ENCODE results near the gene SLC20A1. TPM values are rescaled to one million over a fixed set of nuclear protein-coding genes. Genes with fewer than 3 reads are reported as not detected.

The SLC20A1 gene
- total RNA-seq, 1 experiment from 2014 or later = 154 TPM

GRCh38 chr2:112621790-112622527, 23.8 kb upstream of the SLC20A1 start:
- ChIA-PET RAD21 (ENCODE audit: low non-redundant PET in 1 of 2, low total read pairs in 2 of 2, uncharacterized antibody in 2 of 2, unreplicated experiment in 2 of 2) (no interaction called here), CTCF (no interaction called here), POLR2A (no interaction called here)
- DNase-seq (ENCODE audit: low read depth, low spot score) (no peak), ATAC-seq (no peak)
- Histone ChIP-seq H3K27me3 (ENCODE audit: insufficient read depth, low read length) (no peaks in the 10 kb centered on the region), H3K4me2 (ENCODE audit: low read length) (peak overlapping the region; percentile 41), H3K4me3 (replicated peaks in 1 of 2; ENCODE audit: low read depth in 1 of 2, low read length in 2 of 2) (no peak overlapping the region), H3K79me2 (ENCODE audit: insufficient read depth, low read length) (no peaks in the 10 kb centered on the region), H3K27ac (ENCODE audit: low read depth, low read length) (no peak overlapping the region), H3K9ac (ENCODE audit: low read length) (no peak overlapping the region), H3K4me1 (ENCODE audit: control insufficient read depth in 1 of 2, insufficient read depth in 2 of 2, low read length in 2 of 2) (peaks cover 22 to 56% of the 10 kb centered on the region in 2 experiments), H4K20me1 (ENCODE audit: insufficient read depth) (no peaks in the 10 kb centered on the region), H3K36me3 (ENCODE audit: control insufficient read depth in 1 of 2, insufficient read depth in 2 of 2, low read length in 2 of 2) (no peaks in the 10 kb centered on the region), H3K9me2 (ENCODE audit: insufficient read depth) (no peaks in the 10 kb centered on the region), H2AFZ (ENCODE audit: low read depth, low read length, poor library complexity, severe bottlenecking) (peak overlapping the region; percentile 85), H3K9me3 (ENCODE audit: control insufficient read depth in 1 of 2, insufficient read depth in 1 of 2, low read depth in 1 of 2, low read length in 2 of 2) (no peaks in the 10 kb centered on the region)
- TF ChIP-seq SRF (IDR thresholded peaks at IDR 0.05; ENCODE audit: low read depth) = no peak
- TF ChIP-seq MAX (IDR thresholded peaks at IDR 0.05) = no peak
- BruUV-seq (replicated peaks) = no TSS peak
- intact Hi-C loops (cut with micrococcal nuclease) = no loop called here

- CTCF ChIA-PET = interaction anchor here (1.4 kb wide), 1 partner anchor 23 kb away, joined by 3 read pairs; no protein-coding TSS in a partner anchor
- Histone ChIP-seq H3K79me2 (ENCODE audit: insufficient read depth, low read length) (no peaks in the 10 kb centered on the region), H3K36me3 (ENCODE audit: control insufficient read depth in 1 of 2, insufficient read depth in 2 of 2, low read length in 2 of 2) (no peaks in the 10 kb centered on the region), H3K9ac (ENCODE audit: low read length) (no peak overlapping the region), H3K9me3 (ENCODE audit: control insufficient read depth in 1 of 2, insufficient read depth in 1 of 2, low read depth in 1 of 2, low read length in 2 of 2) (no peaks in the 10 kb centered on the region), H3K4me1 (ENCODE audit: control insufficient read depth in 1 of 2, insufficient read depth in 2 of 2, low read length in 2 of 2) (peaks cover 28 to 61% of the 10 kb centered on the region in 2 experiments), H4K20me1 (ENCODE audit: insufficient read depth) (no peaks in the 10 kb centered on the region), H3K27me3 (ENCODE audit: insufficient read depth, low read length) (no peaks in the 10 kb centered on the region), H3K4me2 (ENCODE audit: low read length) (peak overlapping the region; percentile 41), H3K9me2 (ENCODE audit: insufficient read depth) (no peaks in the 10 kb centered on the region), H2AFZ (ENCODE audit: low read depth, low read length, poor library complexity, severe bottlenecking) (peak overlapping the region; percentile 85), H3K27ac (ENCODE audit: low read depth, low read length) (no peak overlapping the region), H3K4me3 (replicated peaks in 1 of 2; ENCODE audit: low read depth in 1 of 2, low read length in 2 of 2) (no peak overlapping the region)
- intact Hi-C loops (cut with micrococcal nuclease) = no loop called here
- DNase-seq (ENCODE audit: low read depth, low spot score) = no peak
- POLR2A ChIA-PET = no interaction called here
- no peak for TF ChIP-seq SIN3A (IDR thresholded peaks at IDR 0.05; ENCODE audit: low read depth)
- no peak for ATAC-seq
- RAD21 ChIA-PET (ENCODE audit: low non-redundant PET in 1 of 2, low total read pairs in 2 of 2, uncharacterized antibody in 2 of 2, unreplicated experiment in 2 of 2) = no interaction called here
- no TSS peak for BruUV-seq (replicated peaks)
Measured at GRCh38 chr2:112622528-112622849, 23.2 kb upstream of the SLC20A1 start.
